NCI-H187 treated with DMSO at 0.1 percent for 48 hours (cell line): Measurements from ENCODE around the gene ESPL1.

Experiments
- DNase-seq: peaks from one replicate; lab custom pipeline; 2025; lab: John Stamatoyannopoulos, UW

The ESPL1 gene

GRCh38 chr12:53231671-53231920, 36.5 kb upstream of the ESPL1 start:
- no peak for DNase-seq

- no peak for DNase-seq
These were observed 36.0 kb upstream of the ESPL1 start, which contains the start of gene RARG for GRCh38 chr12:53231921-53232645. Gene RARG (minus strand): TSS chr12:53232209. CDS start chr12:53227545, 4,664 bp downstream.

GRCh38 chr12:53232646-53233461, 35.2 kb upstream of the ESPL1 start:
- no peak for DNase-seq

- no peak for DNase-seq
These were observed 34.4 kb upstream of the ESPL1 start for GRCh38 chr12:53233671-53234121.

GRCh38 chr12:53234271-53234914, 33.7 kb upstream of the ESPL1 start:
- no peak for DNase-seq

- DNase-seq: no peak
These were observed 32.9 kb upstream of the ESPL1 start for GRCh38 chr12:53235164-53235563.

- no peak for DNase-seq
These were observed 32.2 kb upstream of the ESPL1 start for GRCh38 chr12:53235742-53236442.

GRCh38 chr12:53236443-53237111, 31.5 kb upstream of the ESPL1 start:
- no peak for DNase-seq

- DNase-seq: no peak
These were observed 28.3 kb upstream of the ESPL1 start for GRCh38 chr12:53239643-53240258.

- DNase-seq: no peak
These were observed 26.3 kb upstream of the ESPL1 start for GRCh38 chr12:53241623-53242412.

- no peak for DNase-seq
These were observed 23.8 kb upstream of the ESPL1 start for GRCh38 chr12:53244337-53244736.

- DNase-seq: no peak
These were observed 22.8 kb upstream of the ESPL1 start for GRCh38 chr12:53245286-53245685.

GRCh38 chr12:53251477-53252348, 16.4 kb upstream of the ESPL1 start:
- DNase-seq: no peak

GRCh38 chr12:53252349-53252916, 15.7 kb upstream of the ESPL1 start:
- DNase-seq: no peak

- DNase-seq: no peak
These were observed 14.8 kb upstream of the ESPL1 start for GRCh38 chr12:53253298-53253697.

GRCh38 chr12:53254816-53255545, 13.1 kb upstream of the ESPL1 start:
- DNase-seq: no peak

GRCh38 chr12:53255996-53256395, 12.1 kb upstream of the ESPL1 start:
- DNase-seq: no peak
